SU-DHL-6 (cell line): ENCODE measurements around the gene NRG3.

ENCODE experiments used
- H2AFZ ChIP-seq: fragments of 200-600 bp; sonication (generic); 2 replicates; pipeline ENCODE4 v1.6.1; 2014; ENCODE audit warnings: low read depth, mild to moderate bottlenecking, moderate library complexity, mixed read lengths, antibody characterized with exemption, low read length; ENCODE audit not compliant: severe bottlenecking
- H3F3A ChIP-seq: fragments of 200-600 bp; shearing (Covaris generic); 2 replicates; pipeline ENCODE4 v1.6.0; 2016; ENCODE audit warnings: antibody characterized with exemption, mild to moderate bottlenecking; ENCODE audit not compliant: insufficient read depth
- H3K27ac ChIP-seq: fragments of 200-600 bp; sonication (generic); 2 replicates; pipeline ENCODE4 v1.5.1; 2016; ENCODE audit warnings: low read depth, mild to moderate bottlenecking, low read length, moderate library complexity, mixed read lengths
- H3K27me3 ChIP-seq: fragments of 200-600 bp; sonication (generic), shearing (Covaris generic); 2 replicates; pipeline ENCODE4 v1.6.0; 2014; ENCODE audit warnings: mild to moderate bottlenecking, low read length
- H3K36me3 ChIP-seq: fragments of 200-600 bp; sonication (generic); 2 replicates; pipeline ENCODE4 v1.6.1; 2014; ENCODE audit warnings: mild to moderate bottlenecking, low read length, mixed read lengths
- H3K4me2 ChIP-seq: fragments of 300-600, 200-600 bp; shearing (Covaris generic), sonication (generic); 2 replicates; pipeline ENCODE4 v1.6.0; 2014; ENCODE audit warnings: low read length, low read depth, mild to moderate bottlenecking; ENCODE audit not compliant: poor library complexity, severe bottlenecking
- H3K4me3 ChIP-seq: fragments of 200-600 bp; sonication (generic); 2 replicates; pipeline ENCODE4 v1.5.1; 2014; ENCODE audit warnings: antibody characterized with exemption, low read length, mild to moderate bottlenecking, mixed read lengths; ENCODE audit not compliant: insufficient read depth, poor library complexity, severe bottlenecking
- H3K79me2 ChIP-seq: fragments of 200-600 bp; sonication (generic); 2 replicates; pipeline ENCODE4 v1.6.1; 2014; ENCODE audit warnings: mild to moderate bottlenecking, low read length, moderate library complexity; ENCODE audit not compliant: insufficient read depth
- H3K9ac ChIP-seq: fragments of 200-600 bp; sonication (generic); 2 replicates; pipeline ENCODE4 v1.7.0; 2014; ENCODE audit warnings: mild to moderate bottlenecking, low read length
- H3K9me2 ChIP-seq: fragments of 200-600 bp; sonication (generic); replicated peaks from 2 replicates; pipeline ENCODE4 v1.6.1; 2014; ENCODE audit warnings: low read length; ENCODE audit not compliant: insufficient read depth
- H3K9me3 ChIP-seq: fragments of 200-600 bp; sonication (generic); 2 replicates; pipeline ENCODE4 v1.6.1; 2014; ENCODE audit warnings: low read length, mixed read lengths; ENCODE audit not compliant: insufficient read depth
- H4K20me1 ChIP-seq: fragments of 200-600 bp; sonication (generic); 2 replicates; pipeline ENCODE4 v1.6.1; 2014; ENCODE audit warnings: low read depth, mild to moderate bottlenecking, antibody characterized with exemption, low read length, moderate library complexity, mixed read lengths
- EZH2phosphoT487 ChIP-seq: fragments of 200-600 bp; sonication (generic), shearing (Covaris generic); conservative IDR thresholded peaks from 2 replicates; pipeline ENCODE4 v1.6.1; 2018; ENCODE audit warnings: mild to moderate bottlenecking, antibody characterized with exemption, low read length, moderate library complexity, mixed read lengths
- TF ChIP-seq, protein P1 (sequence below): fragments of 200-600 bp; sonication (generic); IDR thresholded peaks from one replicate; pipeline ENCODE4 v1.5.1; 2017; ENCODE audit warnings: antibody characterized with exemption, mild to moderate bottlenecking, low read length, moderate library complexity; ENCODE audit not compliant: insufficient read depth, poor library complexity, severe bottlenecking

Gene NRG3

DNA sequence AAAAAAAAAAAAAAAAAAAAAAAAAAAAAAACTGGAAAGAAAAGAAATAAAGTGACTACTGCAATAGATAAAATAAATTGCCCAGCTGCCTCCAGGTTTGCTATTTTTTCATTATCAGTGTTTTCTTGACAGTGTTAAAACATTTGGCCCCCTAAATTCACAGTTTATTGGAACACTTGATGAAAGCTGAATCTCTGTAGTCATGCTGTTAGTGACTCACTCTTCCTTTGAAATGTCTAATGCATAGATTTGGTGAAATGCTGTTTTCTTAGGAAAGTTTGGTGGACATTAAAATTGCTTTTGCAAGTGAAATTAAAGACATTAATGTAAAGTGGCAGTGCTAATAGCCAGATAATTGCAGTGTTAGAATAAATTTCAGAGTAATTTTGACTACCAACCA, 785.2 kb downstream of the NRG3 start:
- H3K4me2 ChIP-seq = no peak overlapping the region
- no peak overlapping the region for H2AFZ ChIP-seq
- no peak overlapping the region for H3K27ac ChIP-seq
- no peaks in the 10 kb centered on the region for H3K27me3 ChIP-seq
- no peak overlapping the region for H3K4me3 ChIP-seq
- no peaks in the 10 kb centered on the region for H3K9me3 ChIP-seq
- no peak overlapping the region for H3K9ac ChIP-seq
- no peaks in the 10 kb centered on the region for H3K9me2 ChIP-seq
- H3K36me3 ChIP-seq = no peaks in the 10 kb centered on the region
- H3F3A ChIP-seq = no peaks in the 10 kb centered on the region
- TF ChIP-seq EZH2phosphoT487 = no peak
- TF ChIP-seq, protein P1, sequence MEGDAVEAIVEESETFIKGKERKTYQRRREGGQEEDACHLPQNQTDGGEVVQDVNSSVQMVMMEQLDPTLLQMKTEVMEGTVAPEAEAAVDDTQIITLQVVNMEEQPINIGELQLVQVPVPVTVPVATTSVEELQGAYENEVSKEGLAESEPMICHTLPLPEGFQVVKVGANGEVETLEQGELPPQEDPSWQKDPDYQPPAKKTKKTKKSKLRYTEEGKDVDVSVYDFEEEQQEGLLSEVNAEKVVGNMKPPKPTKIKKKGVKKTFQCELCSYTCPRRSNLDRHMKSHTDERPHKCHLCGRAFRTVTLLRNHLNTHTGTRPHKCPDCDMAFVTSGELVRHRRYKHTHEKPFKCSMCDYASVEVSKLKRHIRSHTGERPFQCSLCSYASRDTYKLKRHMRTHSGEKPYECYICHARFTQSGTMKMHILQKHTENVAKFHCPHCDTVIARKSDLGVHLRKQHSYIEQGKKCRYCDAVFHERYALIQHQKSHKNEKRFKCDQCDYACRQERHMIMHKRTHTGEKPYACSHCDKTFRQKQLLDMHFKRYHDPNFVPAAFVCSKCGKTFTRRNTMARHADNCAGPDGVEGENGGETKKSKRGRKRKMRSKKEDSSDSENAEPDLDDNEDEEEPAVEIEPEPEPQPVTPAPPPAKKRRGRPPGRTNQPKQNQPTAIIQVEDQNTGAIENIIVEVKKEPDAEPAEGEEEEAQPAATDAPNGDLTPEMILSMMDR = no peak
- no peaks in the 10 kb centered on the region for H3K79me2 ChIP-seq
- H4K20me1 ChIP-seq = no peaks in the 10 kb centered on the region

DNA sequence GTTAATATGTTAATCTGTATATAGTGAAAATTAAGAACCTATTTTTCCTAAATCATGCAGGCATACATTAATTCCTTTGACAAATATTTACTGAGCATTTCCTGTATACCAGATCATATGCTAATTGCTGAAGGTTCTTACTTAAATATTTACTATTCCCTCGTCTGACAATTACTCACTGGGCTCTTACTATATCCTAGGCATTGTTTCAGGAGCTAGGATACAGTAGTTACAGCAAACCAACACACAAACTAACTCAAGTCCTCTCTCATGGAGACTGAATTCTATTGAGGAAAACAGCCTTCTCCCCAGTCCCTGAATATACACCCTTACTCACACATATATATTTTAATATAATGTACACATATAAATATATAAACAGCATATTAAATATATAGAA, 786.0 kb downstream of the NRG3 start:
- no peak overlapping the region for H3K9ac ChIP-seq
- no peaks in the 10 kb centered on the region for H3K27me3 ChIP-seq
- no peak overlapping the region for H3K4me2 ChIP-seq
- H3K27ac ChIP-seq = no peak overlapping the region
- TF ChIP-seq, protein P1 = no peak
- TF ChIP-seq EZH2phosphoT487 = no peak
- no peaks in the 10 kb centered on the region for H3K9me3 ChIP-seq
- H3K36me3 ChIP-seq = no peaks in the 10 kb centered on the region
- no peaks in the 10 kb centered on the region for H3K9me2 ChIP-seq
- no peak overlapping the region for H2AFZ ChIP-seq
- no peak overlapping the region for H3K4me3 ChIP-seq
- no peaks in the 10 kb centered on the region for H3F3A ChIP-seq
- no peaks in the 10 kb centered on the region for H3K79me2 ChIP-seq
- no peaks in the 10 kb centered on the region for H4K20me1 ChIP-seq

DNA sequence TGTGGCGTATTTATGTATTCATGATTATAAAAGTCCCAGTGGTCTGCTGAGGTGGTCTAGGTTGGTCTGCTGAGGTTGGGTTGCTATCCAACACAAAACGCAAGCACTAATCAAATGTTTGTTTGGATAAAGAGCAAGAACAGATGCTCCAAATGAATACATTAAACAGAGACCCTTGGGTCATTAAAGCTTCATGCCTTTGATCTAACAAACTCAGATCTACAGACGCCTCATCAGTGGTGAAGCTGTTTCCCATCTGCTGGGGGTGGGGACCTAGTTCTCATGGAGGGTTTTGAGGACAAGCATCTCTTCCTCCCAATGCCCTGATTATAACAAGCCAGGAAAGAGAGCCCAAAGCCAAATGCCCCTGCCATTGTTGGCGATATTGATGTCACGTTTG, 786.7 kb downstream of the NRG3 start:
- no peak for TF ChIP-seq EZH2phosphoT487
- TF ChIP-seq, protein P1 = no peak
- H3K4me3 ChIP-seq = no peak overlapping the region
- no peaks in the 10 kb centered on the region for H4K20me1 ChIP-seq
- H2AFZ ChIP-seq = no peak overlapping the region
- H3K9me3 ChIP-seq = no peaks in the 10 kb centered on the region
- no peaks in the 10 kb centered on the region for H3K9me2 ChIP-seq
- no peak overlapping the region for H3K9ac ChIP-seq
- H3K79me2 ChIP-seq = no peaks in the 10 kb centered on the region
- H3K36me3 ChIP-seq = no peaks in the 10 kb centered on the region
- no peaks in the 10 kb centered on the region for H3F3A ChIP-seq
- H3K27ac ChIP-seq = no peak overlapping the region
- no peaks in the 10 kb centered on the region for H3K27me3 ChIP-seq
- no peak overlapping the region for H3K4me2 ChIP-seq
